ENCODE results near the gene SIL1.
"Not testable (repeated sequence)": the region's sequence is repeated elsewhere in the genome, so short reads cannot be mapped to it uniquely, and the experiment has no call there.

SIL1 gene

GRCh38 chr5:138936225-138936967 is 261.8 kb downstream of the SIL1 start:
- peak overlapping the region; percentile 30 for H3K27ac Mint-ChIP-seq
- ATAC-seq (no peak), DNase-seq (ENCODE audit: low spot score in 2 of 2) (no peak)
- no peaks in the 10 kb centered on the region for H3K4me1 Mint-ChIP-seq
- no peaks in the 10 kb centered on the region for H3K9me3 Mint-ChIP-seq
- H3K36me3 Mint-ChIP-seq: peaks cover 40% of the 10 kb centered on the region
- no peak overlapping the region for H3K4me3 Mint-ChIP-seq

GRCh38 chr5:138935466-138935865 is 262.7 kb downstream of the SIL1 start:
- DNase-seq (ENCODE audit: low spot score in 2 of 2) (no peak), ATAC-seq (no peak)
- Mint-ChIP-seq H3K27ac (peak overlapping the region; percentile 30), H3K9me3 (no peaks in the 10 kb centered on the region), H3K36me3 (peaks cover 49% of the 10 kb centered on the region), H3K4me1 (no peaks in the 10 kb centered on the region), H3K4me3 (no peak overlapping the region)

- no peak for DNase-seq (ENCODE audit: low spot score in 2 of 2)
Observed at GRCh38 chr5:138934971-138935370, 263.2 kb downstream of the SIL1 start.

GRCh38 chr5:138933522-138934290 is 264.5 kb downstream of the SIL1 start:
- Mint-ChIP-seq H3K9me3 (no peaks in the 10 kb centered on the region), H3K4me3 (no peak overlapping the region), H3K27ac (no peak overlapping the region), H3K4me1 (no peaks in the 10 kb centered on the region), H3K36me3 (peaks cover 59% of the 10 kb centered on the region)
- ATAC-seq (no peak), DNase-seq (ENCODE audit: low spot score in 2 of 2) (no peak)

More at GRCh38 chr5:138934971-138935370, 263.2 kb downstream of the SIL1 start:
- no peak for ATAC-seq
- H3K4me3 Mint-ChIP-seq: no peak overlapping the region
- H3K4me1 Mint-ChIP-seq: no peaks in the 10 kb centered on the region
- H3K27ac Mint-ChIP-seq: peak overlapping the region; percentile 30
- H3K9me3 Mint-ChIP-seq: no peaks in the 10 kb centered on the region
- H3K36me3 Mint-ChIP-seq: peaks cover 54% of the 10 kb centered on the region

GRCh38 chr5:138932171-138932810 is 265.9 kb downstream of the SIL1 start:
- Mint-ChIP-seq H3K9me3 (no peaks in the 10 kb centered on the region), H3K4me3 (no peak overlapping the region), H3K4me1 (no peaks in the 10 kb centered on the region), H3K36me3 (peaks cover 52% of the 10 kb centered on the region), H3K27ac (no peak overlapping the region)
- no peak for DNase-seq (ENCODE audit: low spot score in 2 of 2)
- ATAC-seq: no peak

DNA sequence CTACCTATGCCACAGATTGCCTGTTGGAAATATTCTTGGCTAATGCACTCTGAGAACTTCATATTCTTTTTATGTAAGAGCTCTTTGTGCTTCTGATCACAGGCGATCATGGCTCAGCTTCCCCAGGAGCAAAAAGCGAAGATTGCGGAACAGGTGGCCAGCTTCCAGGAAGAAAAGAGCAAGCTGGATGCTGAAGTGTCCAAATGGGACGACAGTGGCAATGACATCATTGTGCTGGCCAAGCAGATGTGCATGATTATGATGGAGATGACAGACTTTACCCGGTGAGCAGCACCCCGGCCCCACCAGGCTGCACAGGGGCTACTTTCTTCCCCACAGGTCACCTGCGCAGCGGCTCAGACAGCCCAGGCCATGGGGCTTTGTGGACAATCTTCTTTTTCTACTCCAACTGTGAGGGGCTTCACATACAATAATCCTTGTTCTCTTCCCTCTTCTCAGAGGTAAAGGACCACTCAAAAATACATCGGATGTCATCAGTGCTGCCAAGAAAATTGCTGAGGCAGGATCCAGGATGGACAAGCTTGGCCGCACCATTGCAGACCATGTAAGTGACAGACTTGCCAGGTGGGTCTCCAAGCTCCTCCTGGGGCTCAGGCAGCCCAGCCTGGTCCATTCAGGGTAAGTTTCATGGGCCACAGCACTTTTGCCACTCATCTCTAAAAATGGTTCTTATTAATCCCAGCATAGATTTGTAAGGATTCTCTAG is 267.6 kb downstream of the SIL1 start:
- Mint-ChIP-seq H3K27ac (no peak overlapping the region), H3K4me1 (no peaks in the 10 kb centered on the region), H3K9me3 (no peaks in the 10 kb centered on the region), H3K36me3 (peaks cover 69% of the 10 kb centered on the region), H3K4me3 (no peak overlapping the region)
- ATAC-seq (no peak), DNase-seq (ENCODE audit: low spot score in 2 of 2) (no peak)

DNA sequence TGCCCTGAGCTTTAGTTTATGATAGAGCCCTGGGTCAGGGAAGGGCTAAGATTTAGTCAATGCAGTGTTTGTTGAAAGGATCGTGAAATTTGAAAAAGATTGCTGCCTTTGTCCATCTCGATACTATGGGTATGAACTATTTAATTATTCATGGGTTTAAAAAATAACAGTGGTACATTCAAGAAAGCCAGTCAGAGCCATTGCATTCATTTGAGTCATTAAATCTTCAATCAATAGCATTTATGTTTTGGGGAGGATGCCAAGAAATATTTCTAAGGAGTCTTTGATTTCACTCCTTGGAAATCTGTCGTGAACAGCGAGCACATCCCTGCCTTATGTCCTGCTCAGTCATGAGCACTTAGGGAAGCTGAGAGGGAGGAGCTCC is 268.6 kb downstream of the SIL1 start:
- H3K4me1 Mint-ChIP-seq: no peaks in the 10 kb centered on the region
- H3K27ac Mint-ChIP-seq: peak overlapping the region; percentile 41
- no peak for ATAC-seq
- H3K36me3 Mint-ChIP-seq: peaks cover 68% of the 10 kb centered on the region
- H3K4me3 Mint-ChIP-seq: no peak overlapping the region
- DNase-seq (ENCODE audit: low spot score in 2 of 2): no peak
- H3K9me3 Mint-ChIP-seq: no peaks in the 10 kb centered on the region

GRCh38 chr5:138927979-138928378 is 270.2 kb downstream of the SIL1 start:
- Mint-ChIP-seq H3K36me3 (peaks cover 61% of the 10 kb centered on the region), H3K4me1 (no peaks in the 10 kb centered on the region), H3K4me3 (no peak overlapping the region), H3K27ac (no peak overlapping the region), H3K9me3 (no peaks in the 10 kb centered on the region)
- ATAC-seq (no peak), DNase-seq (ENCODE audit: low spot score in 2 of 2) (no peak)

DNA sequence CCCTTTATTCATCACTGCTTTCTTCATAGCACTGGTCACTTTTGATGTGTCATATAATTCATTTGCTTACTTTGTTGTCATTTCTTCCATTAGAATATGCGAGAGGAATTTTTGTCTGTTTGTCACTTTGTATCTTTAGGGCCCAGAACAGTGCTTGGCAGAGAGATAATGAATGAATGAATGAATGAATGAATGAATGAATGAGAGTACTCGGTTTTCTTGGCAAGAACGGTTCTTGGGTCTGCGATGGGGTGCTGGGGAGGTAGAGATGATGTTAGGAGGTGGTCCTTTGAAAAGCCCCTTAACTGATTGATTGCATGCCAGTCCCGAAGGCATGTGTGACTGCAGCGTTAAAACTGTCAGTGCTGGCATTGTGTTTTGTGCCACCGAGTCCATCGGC is 270.6 kb downstream of the SIL1 start:
- H3K36me3 Mint-ChIP-seq: peaks cover 56% of the 10 kb centered on the region
- no peak for DNase-seq (ENCODE audit: low spot score in 2 of 2)
- no peak overlapping the region for H3K4me3 Mint-ChIP-seq
- H3K9me3 Mint-ChIP-seq: no peaks in the 10 kb centered on the region
- H3K27ac Mint-ChIP-seq: no peak overlapping the region
- ATAC-seq: no peak
- H3K4me1 Mint-ChIP-seq: no peaks in the 10 kb centered on the region

DNA sequence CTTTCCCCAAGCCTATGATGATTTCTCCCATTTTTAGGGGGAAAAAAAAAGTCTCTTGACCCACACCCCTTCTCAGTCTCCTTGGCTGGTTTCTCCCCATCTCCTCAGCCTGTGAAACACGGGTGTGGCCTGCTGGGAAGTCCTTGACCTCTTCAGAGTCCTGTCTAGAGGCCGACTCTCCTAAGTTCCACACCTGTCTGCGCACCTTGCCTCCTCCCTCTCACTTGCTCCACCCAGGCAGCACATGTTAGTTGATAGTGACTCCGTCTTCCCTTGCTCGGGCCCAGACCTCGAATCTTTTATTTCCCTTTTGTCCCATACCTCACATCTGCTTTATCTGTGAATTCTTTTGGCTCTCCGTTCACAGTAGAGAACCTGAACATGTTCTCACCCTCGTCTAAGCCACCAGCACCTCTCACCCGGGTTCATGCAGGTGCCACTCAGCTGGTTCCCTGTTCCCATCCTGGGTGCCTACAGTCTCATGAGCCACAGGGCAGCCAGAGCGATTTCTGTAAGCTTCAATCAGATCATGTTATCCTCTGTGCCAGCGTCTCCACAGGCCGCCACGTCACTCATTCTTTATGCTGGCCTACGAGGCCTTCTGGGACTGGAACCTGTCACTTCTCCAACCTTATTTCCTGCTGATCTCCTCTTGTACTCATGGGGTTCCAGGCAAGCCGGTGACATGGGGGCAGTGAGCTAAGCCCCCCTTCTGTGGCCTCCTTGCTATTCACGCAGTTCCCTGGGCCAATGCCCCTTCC is 271.3 kb downstream of the SIL1 start:
- Mint-ChIP-seq H3K27ac (no peak overlapping the region), H3K4me3 (no peak overlapping the region), H3K4me1 (no peaks in the 10 kb centered on the region), H3K9me3 (no peaks in the 10 kb centered on the region), H3K36me3 (peaks cover 51% of the 10 kb centered on the region)
- ATAC-seq (no peak), DNase-seq (ENCODE audit: low spot score in 2 of 2) (no peak)

DNA sequence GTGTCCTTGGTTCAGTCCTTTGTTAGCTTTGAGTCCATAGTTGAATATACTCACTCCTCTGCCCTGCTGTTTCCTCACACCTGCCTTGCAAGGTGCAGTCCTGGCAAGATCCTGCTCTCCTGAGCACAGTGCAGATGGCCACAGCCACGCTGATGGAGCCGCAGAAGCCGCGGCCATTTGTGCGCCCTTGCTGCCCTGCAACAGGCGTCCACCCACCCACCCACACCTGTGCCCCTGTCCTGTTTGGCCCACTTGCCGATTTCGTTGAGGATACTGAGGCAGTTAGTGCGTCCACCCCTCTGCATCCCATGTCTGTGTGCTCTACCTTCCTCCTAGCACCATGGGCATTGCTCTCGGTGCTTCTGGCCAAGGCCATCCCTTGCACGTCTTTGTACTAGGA is 271.9 kb downstream of the SIL1 start:
- DNase-seq (ENCODE audit: low spot score in 2 of 2): no peak
- Mint-ChIP-seq H3K36me3 (peaks cover 45% of the 10 kb centered on the region), H3K4me3 (no peak overlapping the region), H3K4me1 (no peaks in the 10 kb centered on the region), H3K9me3 (no peaks in the 10 kb centered on the region), H3K27ac (no peak overlapping the region)
- ATAC-seq: no peak

DNA sequence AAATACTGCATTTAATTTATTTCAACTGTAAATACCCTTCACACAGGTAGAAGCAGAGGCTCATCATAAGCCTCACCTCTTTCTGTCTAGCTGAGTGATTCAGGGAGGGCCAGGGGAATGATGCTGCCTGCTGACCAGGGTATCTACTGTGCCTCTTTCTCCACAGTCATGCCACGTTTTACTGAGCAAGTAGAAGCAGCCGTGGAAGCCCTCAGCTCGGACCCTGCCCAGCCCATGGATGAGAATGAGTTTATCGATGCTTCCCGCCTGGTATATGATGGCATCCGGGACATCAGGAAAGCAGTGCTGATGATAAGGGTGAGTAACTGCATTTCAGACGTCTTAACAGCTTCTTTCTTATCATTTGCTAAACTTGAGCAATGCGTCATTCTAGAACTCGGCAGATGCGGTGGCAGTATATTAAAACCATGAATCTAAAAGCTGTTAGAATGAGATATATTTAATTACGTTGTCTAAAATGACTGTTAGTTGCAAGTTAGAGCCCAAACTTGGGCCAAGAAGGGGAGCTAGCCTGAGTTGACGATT is 273.0 kb downstream of the SIL1 start:
- no peak for DNase-seq (ENCODE audit: low spot score in 2 of 2)
- H3K27ac Mint-ChIP-seq: no peak overlapping the region
- no peaks in the 10 kb centered on the region for H3K9me3 Mint-ChIP-seq
- ATAC-seq: no peak
- H3K36me3 Mint-ChIP-seq: peaks cover 34% of the 10 kb centered on the region
- no peaks in the 10 kb centered on the region for H3K4me1 Mint-ChIP-seq
- no peak overlapping the region for H3K4me3 Mint-ChIP-seq

DNA sequence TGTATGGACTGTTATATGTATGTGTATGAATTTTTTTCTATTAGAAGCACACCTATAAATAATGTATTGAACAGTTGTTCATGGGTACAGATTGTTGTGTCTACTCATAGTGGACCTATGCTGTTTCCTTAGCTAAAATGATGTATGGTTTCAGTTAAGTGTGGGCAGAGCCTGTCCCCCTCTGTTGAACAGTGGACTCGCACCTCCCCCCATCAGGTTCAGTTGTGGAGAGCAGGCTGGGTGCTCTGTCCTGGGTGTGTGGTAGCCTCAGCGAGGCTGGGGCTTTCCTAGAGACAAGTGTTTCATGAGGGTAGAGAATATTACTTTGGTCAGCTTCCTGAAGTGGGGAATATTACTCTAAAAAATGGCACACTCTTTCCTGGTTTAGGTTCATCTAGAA is 275.7 kb downstream of the SIL1 start:
- DNase-seq (ENCODE audit: low spot score in 2 of 2) (no peak), ATAC-seq (no peak)
- H3K36me3 Mint-ChIP-seq: peaks cover 32% of the 10 kb centered on the region
- no peaks in the 10 kb centered on the region for H3K4me1 Mint-ChIP-seq
- H3K9me3 Mint-ChIP-seq: no peaks in the 10 kb centered on the region
- H3K4me3 Mint-ChIP-seq: no peak overlapping the region
- no peak overlapping the region for H3K27ac Mint-ChIP-seq

GRCh38 chr5:138921362-138921761 is 276.8 kb downstream of the SIL1 start:
- H3K4me1 Mint-ChIP-seq; DNase-seq (ENCODE audit: low spot score in 2 of 2); H3K9me3 Mint-ChIP-seq; H3K27ac Mint-ChIP-seq; ATAC-seq; H3K4me3 Mint-ChIP-seq: not testable (repeated sequence)
- H3K36me3 Mint-ChIP-seq: peaks cover 23% of the 10 kb centered on the region

Measured in stimulated activated effector memory CD8-positive, alpha-beta T cell treated with anti-CD3 and anti-CD28 coated beads, Interleukin-12 subunit alpha, Interleukin-12 subunit beta, amount 100 ng/mL, for 72 hours (primary cell).